ENCODE data around the gene CCKAR.

The CCKAR gene

GRCh38 chr4:26450418-26450817 lies 39.9 kb downstream of the CCKAR start:
- Histone ChIP-seq H3K27me3 (ENCODE audit: control insufficient read depth in 3 of 3, insufficient read depth in 3 of 3, low read depth in 1 of 3, low read length in 3 of 3) (no peaks in the 10 kb centered on the region), H3K27ac (replicated peaks; ENCODE audit: low read length) (no peak overlapping the region), H2BK5ac (ENCODE audit: low read length) (no peak overlapping the region), H2BK120ac (ENCODE audit: low read depth, low read length) (no peak overlapping the region), H3K4me3 (ENCODE audit: low read length in 2 of 2) (no peak overlapping the region), H3K4me1 (ENCODE audit: control insufficient read depth in 2 of 2, insufficient read depth in 1 of 2, low read depth in 1 of 2, low read length in 2 of 2) (no peaks in the 10 kb centered on the region), H3K14ac (ENCODE audit: low read length) (no peak overlapping the region), H3K79me1 (ENCODE audit: low read depth, low read length) (no peaks in the 10 kb centered on the region), H3K36me3 (replicated peaks in 1 of 2; ENCODE audit: control insufficient read depth in 2 of 2, insufficient read depth in 2 of 2, low read length in 2 of 2) (no peaks in the 10 kb centered on the region), H3K4ac (ENCODE audit: low read length) (no peak overlapping the region), H4K8ac (ENCODE audit: low read depth, low read length) (no peak overlapping the region), H3K4me2 (ENCODE audit: insufficient read depth, low read length, poor library complexity, severe bottlenecking) (no peak overlapping the region), H3K9ac (ENCODE audit: low read depth, low read length, poor library complexity) (no peak overlapping the region), H2AFZ (ENCODE audit: low read length) (no peak overlapping the region), H2BK12ac (ENCODE audit: low read length) (no peak overlapping the region), H2AK5ac (ENCODE audit: low read depth, low read length) (no peak overlapping the region), H3K18ac (ENCODE audit: low read length) (no peak overlapping the region), H3K9me3 (replicated peaks in 1 of 2; ENCODE audit: control insufficient read depth in 2 of 2, insufficient read depth in 1 of 2, low read depth in 1 of 2, low read length in 2 of 2) (no peaks in the 10 kb centered on the region), H2BK15ac (ENCODE audit: low read length) (no peak overlapping the region), H4K91ac (ENCODE audit: low read depth, low read length, poor library complexity) (no peak overlapping the region), H3K23ac (ENCODE audit: low read depth, low read length, poor library complexity) (no peak overlapping the region)
- no peak for DNase-seq (ENCODE audit: low spot score)
- WGBS, 2 donors (ENCODE audit: extremely low coverage in 2 of 2, insufficient read length in 2 of 2, insufficient replicate concordance in 1 of 2): no CpG with 5 or more reads among the region's 5 CpGs

- Histone ChIP-seq H3K9ac (ENCODE audit: low read depth, low read length, poor library complexity) (no peak overlapping the region), H3K4me3 (ENCODE audit: low read length in 2 of 2) (no peak overlapping the region), H4K8ac (ENCODE audit: low read depth, low read length) (no peak overlapping the region), H3K27me3 (ENCODE audit: control insufficient read depth in 3 of 3, insufficient read depth in 3 of 3, low read depth in 1 of 3, low read length in 3 of 3) (no peaks in the 10 kb centered on the region), H3K36me3 (replicated peaks in 1 of 2; ENCODE audit: control insufficient read depth in 2 of 2, insufficient read depth in 2 of 2, low read length in 2 of 2) (no peaks in the 10 kb centered on the region), H2BK15ac (ENCODE audit: low read length) (no peak overlapping the region), H2BK5ac (ENCODE audit: low read length) (no peak overlapping the region), H3K18ac (ENCODE audit: low read length) (no peak overlapping the region), H3K9me3 (replicated peaks in 1 of 2; ENCODE audit: control insufficient read depth in 2 of 2, insufficient read depth in 1 of 2, low read depth in 1 of 2, low read length in 2 of 2) (peaks cover 0 to 6% of the 10 kb centered on the region in 2 donors), H3K4me2 (ENCODE audit: insufficient read depth, low read length, poor library complexity, severe bottlenecking) (no peak overlapping the region), H2BK12ac (ENCODE audit: low read length) (no peak overlapping the region), H2BK120ac (ENCODE audit: low read depth, low read length) (no peak overlapping the region), H2AK5ac (ENCODE audit: low read depth, low read length) (no peak overlapping the region), H2AFZ (ENCODE audit: low read length) (no peak overlapping the region), H4K91ac (ENCODE audit: low read depth, low read length, poor library complexity) (no peak overlapping the region), H3K23ac (ENCODE audit: low read depth, low read length, poor library complexity) (no peak overlapping the region), H3K4me1 (ENCODE audit: control insufficient read depth in 2 of 2, insufficient read depth in 1 of 2, low read depth in 1 of 2, low read length in 2 of 2) (no peaks in the 10 kb centered on the region), H3K4ac (ENCODE audit: low read length) (no peak overlapping the region), H3K79me1 (ENCODE audit: low read depth, low read length) (no peaks in the 10 kb centered on the region), H3K27ac (replicated peaks; ENCODE audit: low read length) (no peak overlapping the region), H3K14ac (ENCODE audit: low read length) (no peak overlapping the region)
- no peak for DNase-seq (ENCODE audit: low spot score)
- no CpG with 5 or more reads among the region's 8 CpGs for WGBS, 2 donors (ENCODE audit: extremely low coverage in 2 of 2, insufficient read length in 2 of 2, insufficient replicate concordance in 1 of 2)
These were observed 42.9 kb downstream of the CCKAR start for GRCh38 chr4:26447378-26447777.

GRCh38 chr4:26441771-26442170 lies 48.5 kb downstream of the CCKAR start:
- Histone ChIP-seq H2BK5ac (ENCODE audit: low read length) (no peak overlapping the region), H3K4me3 (ENCODE audit: low read length in 2 of 2) (no peak overlapping the region), H3K9me3 (replicated peaks in 1 of 2; ENCODE audit: control insufficient read depth in 2 of 2, insufficient read depth in 1 of 2, low read depth in 1 of 2, low read length in 2 of 2) (peaks cover 0 to 10% of the 10 kb centered on the region in 2 donors), H3K23ac (ENCODE audit: low read depth, low read length, poor library complexity) (no peak overlapping the region), H3K4me1 (ENCODE audit: control insufficient read depth in 2 of 2, insufficient read depth in 1 of 2, low read depth in 1 of 2, low read length in 2 of 2) (no peaks in the 10 kb centered on the region), H2BK12ac (ENCODE audit: low read length) (no peak overlapping the region), H2AFZ (ENCODE audit: low read length) (no peak overlapping the region), H3K27me3 (ENCODE audit: control insufficient read depth in 3 of 3, insufficient read depth in 3 of 3, low read depth in 1 of 3, low read length in 3 of 3) (no peaks in the 10 kb centered on the region), H4K91ac (ENCODE audit: low read depth, low read length, poor library complexity) (no peak overlapping the region), H3K9ac (ENCODE audit: low read depth, low read length, poor library complexity) (no peak overlapping the region), H3K14ac (ENCODE audit: low read length) (no peak overlapping the region), H2BK120ac (ENCODE audit: low read depth, low read length) (no peak overlapping the region), H3K79me1 (ENCODE audit: low read depth, low read length) (no peaks in the 10 kb centered on the region), H2BK15ac (ENCODE audit: low read length) (no peak overlapping the region), H3K36me3 (replicated peaks in 1 of 2; ENCODE audit: control insufficient read depth in 2 of 2, insufficient read depth in 2 of 2, low read length in 2 of 2) (peaks cover 0 to 21% of the 10 kb centered on the region in 2 donors), H2AK5ac (ENCODE audit: low read depth, low read length) (no peak overlapping the region), H4K8ac (ENCODE audit: low read depth, low read length) (no peak overlapping the region), H3K4me2 (ENCODE audit: insufficient read depth, low read length, poor library complexity, severe bottlenecking) (no peak overlapping the region), H3K4ac (ENCODE audit: low read length) (no peak overlapping the region), H3K27ac (replicated peaks; ENCODE audit: low read length) (no peak overlapping the region), H3K18ac (ENCODE audit: low read length) (no peak overlapping the region)
- DNase-seq (ENCODE audit: low spot score): no peak
- no CpG with 5 or more reads among the region's 5 CpGs for WGBS, 2 donors (ENCODE audit: extremely low coverage in 2 of 2, insufficient read length in 2 of 2, insufficient replicate concordance in 1 of 2)

GRCh38 chr4:26441102-26441501 lies 49.2 kb downstream of the CCKAR start:
- H3K36me3 ChIP-seq (replicated peaks in 1 of 2; ENCODE audit: control insufficient read depth in 2 of 2, insufficient read depth in 2 of 2, low read length in 2 of 2): peaks cover 0 to 25% of the 10 kb centered on the region in 2 donors
- H2BK120ac ChIP-seq (ENCODE audit: low read depth, low read length): no peak overlapping the region
- H3K14ac ChIP-seq (ENCODE audit: low read length): no peak overlapping the region
- H3K4me1 ChIP-seq (ENCODE audit: control insufficient read depth in 2 of 2, insufficient read depth in 1 of 2, low read depth in 1 of 2, low read length in 2 of 2): no peaks in the 10 kb centered on the region
- H2BK15ac ChIP-seq (ENCODE audit: low read length): no peak overlapping the region
- H3K79me1 ChIP-seq (ENCODE audit: low read depth, low read length): no peaks in the 10 kb centered on the region
- no peak overlapping the region for H4K91ac ChIP-seq (ENCODE audit: low read depth, low read length, poor library complexity)
- no peak overlapping the region for H3K4me3 ChIP-seq (ENCODE audit: low read length in 2 of 2)
- H2AFZ ChIP-seq (ENCODE audit: low read length): no peak overlapping the region
- H2BK5ac ChIP-seq (ENCODE audit: low read length): no peak overlapping the region
- H3K4ac ChIP-seq (ENCODE audit: low read length): no peak overlapping the region
- no peak overlapping the region for H4K8ac ChIP-seq (ENCODE audit: low read depth, low read length)
- no peak for DNase-seq (ENCODE audit: low spot score)
- H3K27me3 ChIP-seq (ENCODE audit: control insufficient read depth in 3 of 3, insufficient read depth in 3 of 3, low read depth in 1 of 3, low read length in 3 of 3): no peaks in the 10 kb centered on the region
- no peak overlapping the region for H2AK5ac ChIP-seq (ENCODE audit: low read depth, low read length)
- no peak overlapping the region for H3K27ac ChIP-seq (replicated peaks; ENCODE audit: low read length)
- peaks cover 0 to 10% of the 10 kb centered on the region in 2 donors for H3K9me3 ChIP-seq (replicated peaks in 1 of 2; ENCODE audit: control insufficient read depth in 2 of 2, insufficient read depth in 1 of 2, low read depth in 1 of 2, low read length in 2 of 2)
- H3K4me2 ChIP-seq (ENCODE audit: insufficient read depth, low read length, poor library complexity, severe bottlenecking): no peak overlapping the region
- no peak overlapping the region for H3K18ac ChIP-seq (ENCODE audit: low read length)
- no peak overlapping the region for H2BK12ac ChIP-seq (ENCODE audit: low read length)
- H3K9ac ChIP-seq (ENCODE audit: low read depth, low read length, poor library complexity): no peak overlapping the region
- H3K23ac ChIP-seq (ENCODE audit: low read depth, low read length, poor library complexity): no peak overlapping the region
- WGBS, 2 donors (ENCODE audit: extremely low coverage in 2 of 2, insufficient read length in 2 of 2, insufficient replicate concordance in 1 of 2): no CpG with 5 or more reads among the region's 7 CpGs

All from neuronal stem cell (in vitro differentiated cells).